Suprapubic skin (tissue), 4 donors: Measurements from ENCODE around the gene CPEB3.

Experiments
- EP300 ChIP-seq: sonication (generic); formaldehyde crosslinking; IDR thresholded peaks from one replicate; pipeline ENCODE4 v1.6.1; 2017; ENCODE audit warnings: antibody characterized with exemption
- POLR2A ChIP-seq, 2 donors: fragments of 450-650 bp; IDR thresholded peaks; one replicate each; pipeline ENCODE4 v1.6.1; 2017; ENCODE audit warnings: antibody characterized with exemption in 2 of 2, mild to moderate bottlenecking in 2 of 2, moderate library complexity in 2 of 2
- POLR2AphosphoS5 ChIP-seq, 3 donors: sonication (generic); formaldehyde crosslinking; IDR thresholded peaks; one replicate each; pipeline ENCODE4 v1.6.1; 2017; ENCODE audit warnings: antibody characterized with exemption in 3 of 3
- TF ChIP-seq, protein P1 (sequence below), 2 donors: fragments of 200-600 bp in 1 of 2; fragments of 450-650 bp in 1 of 2; sonication (generic) in 1 of 2; IDR thresholded peaks; one replicate each; pipeline ENCODE4 v1.5.1; 2016 to 2019; ENCODE audit warnings: antibody characterized with exemption in 2 of 2, mild to moderate bottlenecking in 1 of 2, moderate library complexity in 1 of 2

DNA sequence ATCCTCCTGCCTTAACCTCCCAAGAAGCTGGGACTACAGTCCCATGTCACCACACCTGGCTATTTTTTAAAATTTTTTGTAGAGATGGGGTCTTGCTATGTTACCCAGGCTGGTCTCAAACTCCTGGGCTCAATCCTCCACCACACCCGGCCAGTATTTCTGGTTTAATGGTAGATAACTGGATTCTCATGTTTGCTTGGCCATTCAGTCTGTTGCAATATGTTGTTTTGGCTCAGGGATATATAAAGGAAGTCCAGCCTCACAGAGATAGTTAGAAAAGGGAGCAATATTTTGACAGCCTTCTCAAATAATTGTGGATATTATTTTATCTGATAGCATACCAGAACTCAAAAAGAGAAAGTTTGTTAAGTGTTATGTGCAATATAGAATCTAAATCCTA lies 284.9 kb downstream of the CPEB3 start:
- TF ChIP-seq, protein P1, sequence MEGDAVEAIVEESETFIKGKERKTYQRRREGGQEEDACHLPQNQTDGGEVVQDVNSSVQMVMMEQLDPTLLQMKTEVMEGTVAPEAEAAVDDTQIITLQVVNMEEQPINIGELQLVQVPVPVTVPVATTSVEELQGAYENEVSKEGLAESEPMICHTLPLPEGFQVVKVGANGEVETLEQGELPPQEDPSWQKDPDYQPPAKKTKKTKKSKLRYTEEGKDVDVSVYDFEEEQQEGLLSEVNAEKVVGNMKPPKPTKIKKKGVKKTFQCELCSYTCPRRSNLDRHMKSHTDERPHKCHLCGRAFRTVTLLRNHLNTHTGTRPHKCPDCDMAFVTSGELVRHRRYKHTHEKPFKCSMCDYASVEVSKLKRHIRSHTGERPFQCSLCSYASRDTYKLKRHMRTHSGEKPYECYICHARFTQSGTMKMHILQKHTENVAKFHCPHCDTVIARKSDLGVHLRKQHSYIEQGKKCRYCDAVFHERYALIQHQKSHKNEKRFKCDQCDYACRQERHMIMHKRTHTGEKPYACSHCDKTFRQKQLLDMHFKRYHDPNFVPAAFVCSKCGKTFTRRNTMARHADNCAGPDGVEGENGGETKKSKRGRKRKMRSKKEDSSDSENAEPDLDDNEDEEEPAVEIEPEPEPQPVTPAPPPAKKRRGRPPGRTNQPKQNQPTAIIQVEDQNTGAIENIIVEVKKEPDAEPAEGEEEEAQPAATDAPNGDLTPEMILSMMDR (IDR thresholded peaks at IDR 0.05) = no peak
- TF ChIP-seq POLR2AphosphoS5 (IDR thresholded peaks at IDR 0.05) (no peak), POLR2A (IDR thresholded peaks at IDR 0.05) (no peak), EP300 (no peak)
